NB4 (cell line): ENCODE results near the gene SLC15A3.
"Not testable (repeated sequence)": the region's sequence is repeated elsewhere in the genome, so short reads cannot be mapped to it uniquely, and the experiment has no call there.

ENCODE experiments used
- DNase-seq: peaks from one replicate; pipeline ENCODE4 v3.0.0; 2010; ENCODE audit warnings: low read depth
- H3K4me3 ChIP-seq: one replicate; pipeline ENCODE4 v1.5.1; 2011; ENCODE audit warnings: mild to moderate bottlenecking, low read depth, low read length, moderate library complexity
- CTCF ChIP-seq: IDR thresholded peaks from one replicate; pipeline ENCODE4 v1.5.1; 2012; ENCODE audit warnings: low read depth, low read length
- MAX ChIP-seq: IDR thresholded peaks from 2 replicates; pipeline ENCODE4 v1.6.1; 2011; ENCODE audit warnings: low read depth, low read length
- MYC ChIP-seq: IDR thresholded peaks from 2 replicates; pipeline ENCODE4 v1.6.1; 2011; ENCODE audit warnings: low read depth, low read length
- POLR2A ChIP-seq: IDR thresholded peaks from 2 replicates; pipeline ENCODE4 v1.6.1; 2011; ENCODE audit warnings: mild to moderate bottlenecking; ENCODE audit not compliant: insufficient read length; ENCODE audit errors: extremely low read depth

SLC15A3 gene

DNA sequence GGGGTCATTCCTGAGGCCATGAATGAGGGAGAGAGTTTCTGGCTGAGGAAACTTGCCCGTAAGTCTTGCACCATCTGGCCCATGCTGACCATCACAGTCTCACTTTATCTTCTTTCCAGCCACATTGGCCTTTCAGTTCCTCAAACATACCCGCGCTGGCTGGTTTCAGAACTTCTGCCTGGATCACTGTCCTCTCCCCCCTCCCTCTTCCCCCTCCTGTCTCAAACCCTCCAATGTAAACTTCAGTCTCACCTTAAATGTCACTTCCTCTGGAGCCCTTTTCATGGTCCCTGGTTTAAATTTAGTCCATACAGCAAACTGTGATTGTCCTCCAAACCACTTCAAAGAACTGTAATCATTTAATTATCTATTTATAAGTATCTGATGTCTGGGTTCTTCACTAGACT is 41.7 kb downstream of the SLC15A3 start:
- peak; percentile 49 for DNase-seq
- TF ChIP-seq POLR2A: no peak
- TF ChIP-seq MYC: no peak
- TF ChIP-seq MAX: no peak
- H3K4me3 ChIP-seq: no peak overlapping the region

DNA sequence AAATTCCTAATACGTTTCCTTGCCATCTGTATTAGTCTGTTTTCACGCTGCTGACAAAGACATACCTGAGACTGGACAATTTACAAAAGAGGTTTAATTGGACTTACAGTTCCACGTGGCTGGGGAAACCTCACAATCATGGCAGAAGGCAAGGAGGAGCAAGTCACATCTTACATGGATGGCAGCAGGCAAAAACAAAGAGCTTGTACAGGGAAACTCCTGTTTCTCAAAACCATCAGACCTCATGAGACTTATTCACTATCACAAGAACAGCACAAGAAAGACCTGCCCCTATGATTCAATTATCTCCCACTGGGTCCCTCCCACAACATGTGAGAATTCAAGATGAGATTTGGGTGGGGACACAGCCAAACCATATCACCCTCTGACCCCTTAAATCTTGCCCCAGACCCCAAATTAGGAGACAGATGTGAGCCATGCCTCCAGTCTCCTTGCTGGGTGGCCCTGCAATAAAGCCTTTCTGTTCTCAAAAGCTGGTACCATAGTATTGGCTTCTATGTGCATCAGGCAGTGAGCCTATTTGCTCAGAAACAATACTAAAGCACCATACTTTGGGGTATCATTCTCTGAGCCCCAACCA is 42.2 kb downstream of the SLC15A3 start:
- H3K4me3 ChIP-seq, DNase-seq: not testable (repeated sequence)

DNA sequence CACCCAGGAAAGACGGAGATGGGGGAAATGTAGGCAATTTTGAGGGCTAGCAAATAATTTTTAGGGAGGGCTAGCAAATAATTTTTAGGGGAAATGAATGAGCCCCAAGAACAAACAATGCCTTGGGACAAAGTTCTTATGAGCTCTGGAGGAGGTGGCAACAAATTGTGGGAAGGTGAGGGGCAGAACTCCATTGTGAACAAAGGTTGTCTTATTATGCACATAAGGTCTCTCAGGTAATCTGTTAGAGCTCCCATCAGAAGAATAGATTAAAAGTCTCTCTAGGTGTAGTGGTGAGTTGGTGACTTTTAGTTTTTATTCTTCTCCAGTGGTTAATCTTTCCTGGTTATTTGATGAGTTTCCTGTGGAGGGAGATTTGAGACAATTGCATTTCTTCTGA is 43.2 kb downstream of the SLC15A3 start:
- no peak for TF ChIP-seq POLR2A
- no peak for TF ChIP-seq MYC
- TF ChIP-seq CTCF: no peak
- TF ChIP-seq MAX: no peak
- no peak for DNase-seq
- no peak overlapping the region for H3K4me3 ChIP-seq

GRCh38 chr11:60906132-60906972 is 45.6 kb downstream of the SLC15A3 start, which contains the start of gene PRPF19:
TSS of gene PRPF19 (minus strand) at chr11:60906585. CDS start at chr11:60906382, 203 bp downstream.
- peak; percentile 98 for DNase-seq
- TF ChIP-seq MAX (peak; percentile 80), CTCF (no peak), MYC (peak; percentile 89), POLR2A (peak; percentile 96)
- peak within 1 kb of the TSS; percentile 98 for H3K4me3 ChIP-seq

DNA sequence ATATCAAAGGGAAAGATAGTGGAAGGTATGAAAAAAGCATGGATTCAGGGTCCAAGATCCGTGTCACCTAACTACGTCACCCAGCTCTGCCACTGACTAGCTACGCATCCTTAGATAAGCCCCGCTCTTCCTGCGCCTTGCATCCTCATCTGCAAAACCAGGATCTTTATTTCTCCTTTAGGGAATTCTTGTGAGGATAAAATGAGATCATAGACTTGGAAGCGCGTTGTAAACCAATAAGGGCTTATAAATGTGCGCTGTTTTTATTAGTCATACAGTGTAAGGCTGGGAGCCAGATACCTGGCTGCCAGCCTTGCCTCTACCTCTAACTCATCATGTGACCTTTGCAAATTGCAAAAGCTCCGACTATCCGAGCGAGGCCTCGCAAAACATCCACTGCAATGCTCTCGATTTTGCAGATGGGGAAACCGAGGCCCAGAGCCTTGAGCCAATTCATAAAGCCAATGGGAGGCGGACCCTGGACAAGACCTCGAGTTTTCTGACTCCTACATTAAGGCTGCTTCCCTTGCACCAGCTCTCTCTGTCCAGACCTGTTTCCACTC is 46.3 kb downstream of the SLC15A3 start:
- DNase-seq: no peak
- H3K4me3 ChIP-seq: peak overlapping the region; percentile 98
- TF ChIP-seq MAX (no peak), MYC (no peak), CTCF (no peak), POLR2A (no peak)

- H3K4me3 ChIP-seq: peak overlapping the region; percentile 98
- no peak for DNase-seq
- TF ChIP-seq MAX (no peak), POLR2A (no peak)
Observed at GRCh38 chr11:60905047-60905446, 46.9 kb downstream of the SLC15A3 start.

DNA sequence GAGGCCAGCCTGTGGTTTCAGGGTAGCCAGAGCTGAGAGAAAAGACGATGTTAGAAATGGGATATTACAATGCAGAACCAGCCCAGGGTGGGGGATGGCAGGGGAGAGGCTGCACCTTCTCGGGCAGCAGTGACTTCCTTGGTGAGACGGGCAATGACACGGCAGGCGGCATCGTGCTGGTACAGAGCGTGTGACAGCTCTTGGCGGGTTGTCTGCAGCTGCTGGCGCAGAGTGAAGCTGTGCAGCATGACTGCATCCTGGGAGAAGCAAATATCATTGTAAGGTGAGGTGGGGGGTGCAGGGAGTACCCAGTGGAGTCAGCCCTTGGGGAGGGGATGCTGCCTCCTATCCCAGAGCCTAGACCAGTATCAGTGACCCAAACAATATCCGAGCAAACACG is 49.4 kb downstream of the SLC15A3 start:
- TF ChIP-seq POLR2A (no peak), MYC (no peak), MAX (no peak), CTCF (no peak)
- H3K4me3 ChIP-seq: no peak overlapping the region
- DNase-seq: no peak
